Fibroblast of skin of abdomen (primary cell): ENCODE results near the gene MYZAP.

Experiments used
- DNase-seq: peaks from one replicate; pipeline ENCODE4 v3.0.0-alpha.2; 2013

The MYZAP gene

GRCh38 chr15:57665939-57666338, 74.2 kb downstream of the MYZAP start:
- DNase-seq = no peak

GRCh38 chr15:57667171-57667849, 75.6 kb downstream of the MYZAP start:
- peak; percentile 81 for DNase-seq

GRCh38 chr15:57668016-57668415, 76.3 kb downstream of the MYZAP start:
- no peak for DNase-seq

GRCh38 chr15:57671636-57672035, 79.9 kb downstream of the MYZAP start:
- DNase-seq = peak; percentile 20

DNA sequence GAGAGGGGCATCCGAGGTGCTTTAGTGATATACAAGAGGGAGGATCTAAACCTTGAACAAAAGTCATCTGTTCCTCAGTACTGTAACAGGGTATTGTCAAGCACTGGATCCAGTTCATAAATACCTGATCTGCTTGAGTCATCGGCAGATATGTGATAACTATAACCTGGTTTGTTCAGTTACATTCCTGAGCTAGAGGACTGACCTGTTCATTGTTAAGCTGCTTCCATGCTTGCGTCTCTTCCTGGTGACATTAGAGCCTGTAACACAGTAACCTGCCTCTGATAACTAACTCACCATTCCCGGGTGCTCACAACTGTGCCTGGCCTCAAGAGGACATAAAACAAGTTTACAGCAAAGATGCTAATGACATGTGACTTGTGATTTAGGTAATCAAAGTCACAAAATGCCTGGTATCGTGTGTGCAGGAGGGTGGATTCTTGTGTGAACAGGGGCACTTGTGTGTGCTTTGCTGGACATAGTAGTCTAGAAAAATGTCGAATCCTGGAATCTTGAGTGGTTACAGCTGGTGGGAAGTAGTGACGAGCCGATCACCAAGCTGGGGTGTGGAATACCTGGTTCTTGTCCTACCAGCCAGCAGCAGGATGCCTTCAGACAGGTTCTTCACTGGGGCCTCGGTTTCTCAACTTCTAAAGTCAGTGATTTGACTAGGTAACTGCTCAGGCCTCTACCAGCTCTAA, 83.9 kb downstream of the MYZAP start:
- DNase-seq = no peak

GRCh38 chr15:57676585-57676984, 84.9 kb downstream of the MYZAP start:
- DNase-seq = peak; percentile 51

DNA sequence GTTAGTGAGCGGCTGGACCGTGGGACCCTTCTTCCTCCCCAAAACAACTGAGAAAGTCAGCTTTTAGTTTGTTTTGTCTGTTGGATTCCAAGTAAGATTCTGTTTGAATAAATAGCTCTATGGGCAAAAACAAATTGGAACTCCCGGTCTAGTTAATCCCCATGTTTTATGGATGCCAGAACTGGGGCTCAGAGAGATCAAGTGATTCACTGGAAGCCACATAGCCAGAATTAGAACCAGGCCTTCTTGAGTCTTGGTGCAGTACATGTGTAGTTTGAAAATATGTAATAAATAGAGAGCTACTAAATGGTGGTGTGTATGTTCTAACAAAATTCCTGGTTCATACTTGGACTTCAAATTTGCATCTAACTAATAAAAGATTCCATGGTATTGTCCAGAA, 85.5 kb downstream of the MYZAP start:
- peak; percentile 15 for DNase-seq

GRCh38 chr15:57680021-57680420, 88.3 kb downstream of the MYZAP start:
- DNase-seq = peak; percentile 63

DNA sequence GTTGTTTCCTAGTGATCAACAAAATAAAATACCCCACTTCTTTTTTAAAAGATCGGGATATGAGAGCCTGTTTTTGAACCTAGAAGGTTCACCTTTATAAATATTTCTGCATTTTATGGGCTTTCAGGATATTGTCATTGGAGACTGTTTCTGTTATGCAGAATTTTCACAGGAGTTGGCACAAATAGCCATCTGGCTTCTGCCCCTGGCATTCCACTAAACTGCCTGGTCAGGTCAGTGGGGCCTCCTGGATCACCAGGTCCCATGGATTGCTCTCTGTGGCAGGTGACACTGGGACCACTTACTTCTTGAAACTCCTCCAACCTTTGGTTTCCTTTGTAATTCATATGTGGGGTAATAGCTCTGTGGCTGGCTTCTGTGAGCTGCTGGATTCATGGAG, 89.3 kb downstream of the MYZAP start:
- DNase-seq = no peak

- DNase-seq = no peak
Observed at GRCh38 chr15:57683481-57683880, 91.8 kb downstream of the MYZAP start.

GRCh38 chr15:57684491-57685151, 92.9 kb downstream of the MYZAP start:
- DNase-seq = no peak

GRCh38 chr15:57685306-57686095, 93.8 kb downstream of the MYZAP start:
- peak; percentile 27 for DNase-seq

DNA sequence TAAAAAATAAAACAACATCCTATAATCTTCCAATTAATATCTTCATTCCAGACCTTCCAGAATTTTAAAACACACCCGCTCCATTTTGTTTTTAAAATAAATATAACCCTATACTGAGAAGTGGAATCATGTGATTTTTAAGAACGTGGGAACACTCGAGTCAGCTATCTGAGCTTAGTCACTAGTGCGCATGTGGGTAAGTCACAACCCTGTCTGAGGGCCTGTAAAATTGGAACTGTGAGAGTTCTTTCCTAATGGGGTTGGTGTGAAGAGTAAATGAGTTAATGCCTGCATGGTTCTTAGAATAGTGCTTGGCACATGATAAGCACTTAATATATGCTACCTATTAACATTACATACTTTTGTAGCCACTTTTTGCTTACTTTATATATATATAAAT, 95.0 kb downstream of the MYZAP start:
- no peak for DNase-seq

- DNase-seq = no peak
Observed at GRCh38 chr15:57690341-57690966, 98.8 kb downstream of the MYZAP start.

DNA sequence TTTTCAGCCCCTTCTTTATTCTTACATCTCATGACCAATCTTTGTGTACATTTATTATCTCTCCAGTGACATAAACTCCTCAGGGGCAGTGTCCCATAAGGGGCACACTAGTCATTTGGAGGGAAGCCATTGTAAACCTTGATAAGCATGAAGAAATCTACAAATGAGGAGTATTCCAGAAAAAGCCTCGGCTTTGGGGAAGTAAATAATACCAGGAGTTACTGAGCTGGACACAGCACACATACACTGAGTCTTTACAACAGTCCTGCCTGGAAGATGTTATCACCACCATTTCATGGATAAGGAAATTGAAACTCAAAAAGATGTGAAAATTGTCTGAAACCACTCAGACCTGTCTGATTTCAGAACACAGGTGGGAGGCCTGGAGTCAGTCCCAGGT, 99.4 kb downstream of the MYZAP start:
- DNase-seq = no peak

- DNase-seq = peak; percentile 39
Observed at GRCh38 chr15:57692709-57693108, 101.0 kb downstream of the MYZAP start.

GRCh38 chr15:57694279-57694678, 102.6 kb downstream of the MYZAP start:
- DNase-seq = peak; percentile 87

DNA sequence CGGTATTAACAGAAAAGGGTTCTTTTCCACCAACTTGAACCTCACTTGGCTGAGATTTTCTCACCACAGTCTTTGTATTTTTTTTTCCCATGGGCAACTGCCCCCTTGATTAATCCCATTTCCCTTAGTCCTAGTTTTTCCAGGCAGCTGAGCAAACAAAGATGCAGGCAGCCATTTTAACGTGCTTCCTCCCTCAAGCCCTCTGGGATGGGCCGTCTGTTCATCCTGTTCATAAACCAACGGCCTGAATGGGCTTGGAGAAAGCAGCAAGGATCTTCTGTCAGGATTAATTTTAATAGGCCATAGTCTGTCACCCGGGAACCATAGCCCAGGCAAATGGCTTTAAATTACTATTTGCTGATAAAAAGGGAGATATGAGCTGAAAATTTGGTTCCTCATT, 104.4 kb downstream of the MYZAP start:
- DNase-seq = no peak

- peak; percentile 64 for DNase-seq
Observed at GRCh38 chr15:57697588-57697987, 105.9 kb downstream of the MYZAP start.

DNA sequence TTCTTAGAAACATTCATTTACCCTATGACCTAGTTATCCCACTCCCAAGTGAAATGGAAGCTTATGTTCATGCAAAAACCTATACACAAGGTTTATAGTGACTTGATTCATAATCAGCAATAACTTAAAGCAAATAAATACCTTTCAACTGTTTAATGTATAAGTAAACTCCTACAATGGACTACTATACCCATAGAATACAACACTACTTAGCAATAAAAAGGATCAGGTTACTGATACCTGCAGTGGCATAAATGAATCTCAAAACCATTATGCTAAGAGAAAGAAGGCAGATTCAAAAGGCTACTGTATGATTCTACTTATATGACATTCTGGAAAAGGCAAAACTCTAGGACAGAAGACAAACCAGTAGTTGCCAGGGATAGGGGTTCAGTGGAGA, 106.5 kb downstream of the MYZAP start:
- no peak for DNase-seq

- DNase-seq = no peak
Observed at GRCh38 chr15:57698991-57699390, 107.3 kb downstream of the MYZAP start.

DNA sequence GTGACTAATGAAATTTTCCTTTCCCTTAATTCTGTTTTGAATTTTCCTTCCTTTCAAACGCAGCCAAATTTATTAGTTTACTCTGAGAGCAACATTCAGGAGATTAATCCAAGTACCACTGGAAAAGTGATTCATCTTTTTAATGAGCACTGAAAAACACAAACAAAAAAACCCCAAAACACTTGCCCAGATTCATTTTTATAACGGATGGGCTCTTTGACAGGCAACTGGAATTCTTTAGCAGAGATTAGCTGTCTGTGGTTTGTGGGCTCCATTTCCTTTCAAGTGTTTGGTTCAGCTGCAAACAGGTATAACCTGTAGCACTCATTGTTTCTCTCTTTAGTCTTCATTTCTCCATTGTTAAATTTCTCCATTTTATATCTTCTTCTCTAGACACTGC, 111.7 kb downstream of the MYZAP start:
- DNase-seq = no peak

DNA sequence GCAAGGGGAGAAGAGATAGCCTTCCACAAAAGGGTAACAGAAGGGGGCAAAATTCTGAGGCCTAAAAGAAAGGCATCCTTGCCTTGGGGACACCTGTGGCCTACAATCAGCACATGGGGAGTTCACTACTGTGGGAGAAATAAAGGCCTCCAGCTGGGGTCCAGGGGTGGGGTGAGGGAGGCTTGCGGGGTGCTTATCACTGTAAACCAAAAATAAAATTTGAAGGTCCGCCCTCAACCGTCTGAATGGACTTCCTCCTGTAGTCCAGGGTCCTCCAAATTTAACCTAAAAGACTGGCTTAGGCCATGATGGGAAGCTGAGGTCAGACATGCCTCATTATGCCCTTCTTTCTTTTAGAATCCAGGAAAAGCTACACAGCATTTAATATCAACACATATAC, 112.7 kb downstream of the MYZAP start:
- no peak for DNase-seq
